ENCODE results near the gene AGK.
A peak's percentile ranks its signal among the peaks of the same experiment; 100 is the strongest.
"Not testable (repeated sequence)": the region's sequence is repeated elsewhere in the genome, so short reads cannot be mapped to it uniquely, and the experiment has no call there.

AGK gene

GRCh38 chr7:141688043-141688442 lies 136.8 kb downstream of the AGK start:
- DNase-seq, result no peak

GRCh38 chr7:141689072-141689825 lies 138.0 kb downstream of the AGK start:
- DNase-seq, result not testable (repeated sequence)

- DNase-seq, result no peak
Observed at GRCh38 chr7:141691540-141691939, 140.3 kb downstream of the AGK start.

GRCh38 chr7:141691961-141692360 lies 140.8 kb downstream of the AGK start:
- DNase-seq, result no peak

GRCh38 chr7:141693082-141693481 lies 141.9 kb downstream of the AGK start:
- DNase-seq, result no peak

GRCh38 chr7:141695803-141696289 lies 144.6 kb downstream of the AGK start:
- DNase-seq, result no peak

- DNase-seq, result no peak
Observed at GRCh38 chr7:141696348-141696747, 145.1 kb downstream of the AGK start.

- DNase-seq, result no peak
Observed at GRCh38 chr7:141697211-141697871, 146.1 kb downstream of the AGK start.

GRCh38 chr7:141698247-141699015 lies 147.2 kb downstream of the AGK start:
- DNase-seq, result no peak

GRCh38 chr7:141699860-141700259 lies 148.7 kb downstream of the AGK start:
- DNase-seq, result no peak

- no peak for DNase-seq
Observed at GRCh38 chr7:141700296-141700847, 149.2 kb downstream of the AGK start.

- peak; percentile 59 for DNase-seq
Observed at GRCh38 chr7:141700848-141701371, 149.7 kb downstream of the AGK start.

- peak; percentile 83 for DNase-seq
Observed at GRCh38 chr7:141701489-141702046, 150.4 kb downstream of the AGK start.

GRCh38 chr7:141702047-141702567 lies 150.9 kb downstream of the AGK start, which contains the start of gene DENND11:
DENND11 (minus strand) TSS chr7:141702166; CDS start chr7:141702153, 13 bp downstream.
- DNase-seq, result peak; percentile 79

- no peak for DNase-seq
Observed at GRCh38 chr7:141702892-141703291, 151.7 kb downstream of the AGK start.

- no peak for DNase-seq
Observed at GRCh38 chr7:141704112-141704511, 152.9 kb downstream of the AGK start.

GRCh38 chr7:141704741-141705140 lies 153.5 kb downstream of the AGK start:
- no peak for DNase-seq

Data from activated CD8-positive, alpha-beta memory T cell treated with anti-CD3 and anti-CD28 coated beads for 24 hours (primary cell).